Fibroblast of skin of abdomen (primary cell): Measurements from ENCODE around the gene DPY30. TPM values are rescaled to one million over a fixed set of nuclear protein-coding genes. Genes with fewer than 3 reads are reported as not detected.
A peak's percentile ranks its signal among the peaks of the same experiment; 100 is the strongest.
"Not testable (repeated sequence)": the region's sequence is repeated elsewhere in the genome, so short reads cannot be mapped to it uniquely, and the experiment has no call there.

Experiments used
- DNase-seq: peaks from one replicate; pipeline ENCODE4 v3.0.0-alpha.2; 2013
- polyA plus RNA-seq, 2 experiments: library from polyadenylated mRNA; unstranded; fragments of 120-200 nt; gene quantifications; one replicate each; pipeline ENCODE4 v1.2.1, GENCODE V29; 2013; ENCODE audit not compliant: insufficient read length in 2 of 2

Gene DPY30
- 62.8 TPM for polyA plus RNA-seq (2013, experiment 1 of 2; ENCODE audit: insufficient read length)
- polyA plus RNA-seq (2013, experiment 2 of 2; ENCODE audit: insufficient read length) = 63.6 TPM

GRCh38 chr2:32039447-32040219 is at the start of gene DPY30:
Gene DPY30 (minus strand): TSS chr2:32039805. CDS start chr2:32039456, 349 bp downstream.
- DNase-seq = peak; percentile 91

DNA sequence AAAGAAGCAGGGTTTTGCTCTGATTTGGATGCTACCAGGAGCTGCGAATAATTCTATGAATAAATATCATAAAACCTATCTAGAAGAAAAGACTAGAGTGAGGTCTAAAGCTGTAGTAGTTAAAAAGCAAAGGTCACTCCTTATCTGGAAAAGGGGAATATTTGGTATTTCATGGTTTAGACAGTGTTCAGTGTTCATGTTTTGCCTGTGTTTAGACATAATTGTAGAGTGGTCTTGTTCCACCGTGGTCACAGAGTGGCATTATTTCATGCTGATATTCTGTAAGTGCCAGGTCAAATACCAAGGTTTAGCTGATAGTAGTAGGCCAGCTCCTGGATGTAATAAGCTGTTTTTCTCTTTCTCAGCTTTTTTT is 34.5 kb upstream of the DPY30 start:
- DNase-seq = no peak

DNA sequence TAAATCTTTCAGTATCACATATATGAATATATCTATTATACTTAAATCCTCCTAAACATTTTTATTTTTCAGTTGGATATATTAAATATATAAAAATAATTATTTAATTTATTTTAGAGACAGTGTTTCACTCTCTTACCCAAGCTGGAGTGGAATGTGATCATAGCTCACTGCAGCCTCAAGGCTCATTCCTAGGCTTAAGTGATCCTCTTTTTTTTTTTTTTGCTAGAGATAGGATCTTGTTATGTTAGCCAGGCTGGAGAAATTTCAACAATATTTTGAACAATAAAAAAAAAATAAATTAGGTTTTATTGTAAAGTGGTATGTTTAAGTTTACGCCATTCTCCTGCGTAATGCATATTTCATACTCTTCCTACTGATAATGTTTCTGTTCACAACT is 27.9 kb upstream of the DPY30 start:
- no peak for DNase-seq

DNA sequence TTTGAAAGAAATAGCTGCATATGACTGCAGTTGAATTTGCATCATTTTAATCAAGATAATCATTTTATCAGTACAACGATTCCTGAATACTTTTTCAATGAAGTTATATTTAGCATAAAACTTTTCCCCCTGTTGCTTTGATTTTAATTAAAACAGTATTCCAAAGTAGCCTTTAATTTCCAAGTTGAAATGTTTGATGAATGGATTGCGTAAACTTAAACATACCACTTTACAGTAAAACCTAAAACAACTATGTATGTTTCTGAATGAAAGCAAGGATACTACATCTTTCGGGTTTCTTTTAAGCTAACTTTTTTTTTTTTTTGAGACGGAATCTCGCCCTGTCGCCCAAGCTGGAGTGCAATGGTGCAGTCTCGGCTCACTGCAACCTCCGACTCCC is 25.1 kb upstream of the DPY30 start:
- DNase-seq = no peak

DNA sequence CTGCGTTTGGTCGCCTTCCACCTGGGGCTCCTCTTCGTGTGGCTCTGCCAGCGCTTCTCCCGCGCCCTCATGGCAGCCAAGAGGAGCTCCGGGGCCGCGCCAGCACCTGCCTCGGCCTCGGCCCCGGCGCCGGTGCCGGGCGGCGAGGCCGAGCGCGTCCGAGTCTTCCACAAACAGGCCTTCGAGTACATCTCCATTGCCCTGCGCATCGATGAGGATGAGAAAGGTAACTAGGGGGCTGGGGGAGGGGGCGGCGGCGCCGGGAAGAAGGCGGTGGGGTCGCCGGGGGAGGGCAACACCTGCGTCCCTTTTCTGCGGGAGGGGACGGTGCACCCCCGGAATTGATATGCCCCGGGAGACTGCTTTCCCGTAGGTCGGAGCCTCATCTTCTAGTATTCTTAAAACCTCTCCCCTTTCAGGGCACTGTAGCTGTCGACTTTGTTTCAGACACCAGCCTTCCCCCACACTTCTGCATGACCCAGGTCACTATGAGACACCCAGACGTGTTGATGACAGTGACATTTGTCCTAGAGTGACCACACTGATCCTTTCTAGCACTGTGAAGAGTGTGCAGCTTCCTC is 24.5 kb upstream of the DPY30 start:
- DNase-seq = no peak

GRCh38 chr2:32063310-32064020 is 23.9 kb upstream of the DPY30 start, which contains the start of gene SPAST:
Gene SPAST (plus strand): TSS chr2:32063556. CDS start chr2:32063832, 276 bp downstream.
- DNase-seq = peak; percentile 97

GRCh38 chr2:32061973-32062861 is 22.6 kb upstream of the DPY30 start:
- DNase-seq = peak; percentile 32

- no peak for DNase-seq
Measured at GRCh38 chr2:32061430-32061829, 21.8 kb upstream of the DPY30 start.

DNA sequence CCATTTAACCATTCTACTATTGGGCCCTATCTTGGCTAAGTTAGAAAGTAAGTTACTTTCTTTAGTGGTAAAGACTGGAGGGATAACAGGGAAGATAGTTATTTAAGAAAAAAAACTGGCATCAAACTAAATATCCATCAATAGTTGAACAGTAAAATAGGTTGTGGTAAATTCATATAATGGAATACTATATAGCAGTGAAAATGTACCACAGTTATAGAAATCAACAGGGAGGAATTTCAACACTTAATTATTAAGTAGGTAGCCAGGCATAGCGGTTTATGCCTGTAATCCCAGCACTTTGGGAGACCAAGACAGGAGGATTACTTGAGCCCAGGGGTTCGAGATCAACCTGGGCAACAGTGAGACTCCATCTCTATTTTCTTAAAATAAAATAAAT is 20.7 kb upstream of the DPY30 start:
- DNase-seq = no peak

GRCh38 chr2:32058130-32058529 is 18.5 kb upstream of the DPY30 start:
- peak; percentile 9 for DNase-seq

DNA sequence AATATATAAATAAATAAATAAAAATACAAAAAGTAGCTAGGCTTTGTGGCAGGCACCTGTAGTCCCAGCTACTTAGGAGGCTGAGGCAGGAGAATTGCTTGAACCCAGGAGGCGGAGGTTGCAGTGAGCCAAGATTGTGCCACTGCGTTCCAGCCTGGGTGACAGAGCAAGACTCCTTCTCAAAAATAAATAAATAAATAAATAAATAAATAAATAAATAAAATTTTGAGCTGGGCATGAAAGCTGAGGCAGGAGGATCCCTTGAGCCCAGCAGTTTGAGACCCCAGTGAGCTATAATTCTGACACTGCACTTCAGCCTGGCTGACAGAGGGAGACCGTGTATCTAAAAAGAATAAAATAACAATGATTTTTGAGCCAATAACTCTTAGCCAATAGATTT is 15.0 kb upstream of the DPY30 start:
- not testable (repeated sequence) for DNase-seq

DNA sequence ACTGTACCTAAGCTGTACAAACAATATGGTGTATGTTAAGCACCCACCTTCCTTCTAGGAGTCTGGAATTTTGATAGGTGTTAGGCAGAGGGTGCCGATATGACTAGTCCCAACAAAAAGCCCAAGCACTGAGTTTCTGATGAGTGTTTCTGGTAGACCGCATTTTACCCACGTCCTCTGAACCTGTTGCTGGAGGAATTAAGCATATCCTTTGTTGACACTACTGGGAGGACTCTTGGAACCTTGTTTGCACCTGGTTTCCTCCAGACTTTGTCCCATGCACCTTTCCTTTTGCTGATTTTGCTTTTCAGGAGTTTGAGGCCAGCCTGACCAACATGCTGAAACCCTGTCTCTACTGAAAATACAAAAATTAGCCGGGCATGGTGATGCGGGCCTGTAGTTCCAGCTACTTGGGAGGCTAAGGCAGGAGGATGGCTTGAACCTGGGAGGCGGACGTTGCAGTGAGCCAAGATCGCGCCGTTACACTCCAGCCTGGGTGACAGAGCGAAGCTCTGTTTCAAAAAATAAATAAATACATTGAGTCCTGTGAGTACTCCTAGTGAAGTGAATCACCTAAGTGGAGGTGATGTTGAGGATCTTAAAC is 12.3 kb upstream of the DPY30 start:
- no peak for DNase-seq

- no peak for DNase-seq
Measured at GRCh38 chr2:32043561-32043960, 4.0 kb upstream of the DPY30 start.

DNA sequence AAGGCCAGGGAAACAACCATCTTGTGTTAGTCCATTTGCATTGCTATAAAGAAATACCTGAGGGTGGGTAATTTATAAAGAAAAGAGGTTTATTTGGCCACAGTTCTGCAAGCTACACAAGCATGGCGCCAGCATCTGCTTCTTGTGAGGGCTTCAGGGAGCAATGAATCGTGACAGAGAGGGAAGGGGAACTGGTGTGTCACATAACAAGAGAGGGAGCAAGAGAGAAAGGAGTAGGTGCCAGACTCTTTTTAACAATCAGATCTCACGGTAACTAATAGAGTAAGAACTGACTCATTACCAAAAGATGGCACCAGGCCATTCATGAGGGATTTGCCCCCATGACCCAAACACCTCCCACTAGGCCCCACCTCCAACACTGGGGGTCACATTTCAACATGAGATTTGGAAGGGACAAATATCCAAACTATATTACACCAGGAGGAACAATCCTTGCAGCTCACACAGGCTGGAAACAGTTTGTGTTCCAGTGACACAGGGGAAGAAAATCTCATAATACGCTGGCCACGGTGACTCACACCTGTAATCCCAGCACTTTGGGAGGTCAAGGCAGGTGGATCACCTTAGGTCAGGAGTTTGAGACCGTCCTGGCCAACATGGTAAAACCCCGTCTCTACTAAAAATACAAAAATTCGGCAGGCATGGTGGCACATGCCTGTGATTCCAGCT is 5.3 kb downstream of the DPY30 start:
- not testable (repeated sequence) for DNase-seq

- DNase-seq = not testable (repeated sequence)
Measured at GRCh38 chr2:32018789-32019482, 20.7 kb downstream of the DPY30 start.

DNA sequence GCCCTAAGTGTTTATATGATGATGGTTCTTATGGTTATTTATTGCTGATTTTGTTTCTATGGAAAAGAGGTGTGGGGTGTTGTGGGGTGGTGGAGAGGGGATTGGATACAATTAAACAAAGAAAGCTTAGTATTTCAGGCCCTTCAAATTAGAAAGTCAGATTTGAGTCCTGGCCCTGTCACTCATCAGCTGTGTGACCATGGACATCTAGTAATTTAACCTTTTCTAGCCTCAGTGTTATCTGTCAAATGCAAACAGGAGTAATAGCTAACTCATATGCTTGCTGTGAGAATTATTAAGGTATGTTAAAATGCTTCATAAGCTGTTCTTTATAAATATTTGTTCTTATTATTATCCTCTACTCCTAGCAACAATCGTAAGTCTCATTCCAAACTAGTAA is 26.7 kb downstream of the DPY30 start:
- no peak for DNase-seq

- no peak for DNase-seq
Measured at GRCh38 chr2:32011485-32011960, 28.1 kb downstream of the DPY30 start.

DNA sequence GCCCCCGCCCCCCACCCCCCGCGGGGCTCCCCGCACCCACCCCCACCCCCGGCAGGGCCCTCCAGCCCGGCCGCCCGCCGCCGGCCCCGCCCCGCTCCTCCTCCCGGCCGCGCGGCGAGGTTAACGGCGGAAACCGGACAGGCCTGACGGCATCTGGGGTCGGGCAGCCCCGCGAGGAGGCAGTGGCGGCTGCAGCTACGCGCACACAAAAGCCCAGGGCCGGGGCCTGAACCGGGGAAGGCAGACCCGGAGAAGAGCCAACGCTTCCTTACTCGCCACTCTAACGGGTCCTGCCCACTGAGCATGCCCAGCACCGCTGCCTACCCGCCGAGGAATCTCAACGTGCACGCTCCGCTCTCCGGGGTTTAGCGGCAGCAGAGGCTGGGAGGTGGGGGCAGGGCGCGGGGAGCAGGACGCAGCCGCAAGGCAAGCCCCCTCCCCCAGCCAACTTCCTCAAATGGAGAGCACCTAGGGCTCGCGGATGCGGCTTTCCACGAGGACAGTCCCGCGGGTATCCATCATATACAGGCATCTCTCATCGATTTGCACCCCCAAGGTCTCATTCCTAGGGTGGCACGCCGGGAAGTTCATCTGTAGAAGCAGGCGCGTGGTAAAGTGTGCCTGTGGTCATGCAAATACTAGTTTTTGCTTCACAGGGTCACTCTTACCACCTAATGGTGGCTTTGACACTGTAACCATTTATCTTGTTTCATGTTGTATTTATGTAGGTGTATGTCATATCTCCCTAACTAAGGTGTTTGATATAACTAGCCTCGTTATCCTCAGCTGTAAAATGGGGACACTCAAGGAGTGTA is 28.7 kb downstream of the DPY30 start, which contains the start of gene MEMO1:
Gene MEMO1, minus strand, starts transcription at position 339 of the 815 bp plus-strand sequence. CDS start 761 bp downstream, outside the sequence.
- peak; percentile 96 for DNase-seq

- DNase-seq = peak; percentile 63
Measured at GRCh38 chr2:32010280-32010669, 29.3 kb downstream of the DPY30 start.
